ENCODE measurements around the gene PXMP2.
A peak's percentile ranks its signal among the peaks of the same experiment; 100 is the strongest.

PXMP2 gene

GRCh38 chr12:132687211-132688164, at the start of gene PXMP2, which contains the start of gene POLE:
Gene PXMP2, plus strand, starts transcription at chr12:132687587. Its CDS starts 84 bp downstream, at chr12:132687671.
Gene POLE, minus strand, starts transcription at chr12:132687342. Its CDS starts 27 bp downstream, at chr12:132687315.
- DNase-seq (ENCODE audit: low read depth in 2 of 2, low spot score in 1 of 2): peak; percentile 86 to 88

DNA sequence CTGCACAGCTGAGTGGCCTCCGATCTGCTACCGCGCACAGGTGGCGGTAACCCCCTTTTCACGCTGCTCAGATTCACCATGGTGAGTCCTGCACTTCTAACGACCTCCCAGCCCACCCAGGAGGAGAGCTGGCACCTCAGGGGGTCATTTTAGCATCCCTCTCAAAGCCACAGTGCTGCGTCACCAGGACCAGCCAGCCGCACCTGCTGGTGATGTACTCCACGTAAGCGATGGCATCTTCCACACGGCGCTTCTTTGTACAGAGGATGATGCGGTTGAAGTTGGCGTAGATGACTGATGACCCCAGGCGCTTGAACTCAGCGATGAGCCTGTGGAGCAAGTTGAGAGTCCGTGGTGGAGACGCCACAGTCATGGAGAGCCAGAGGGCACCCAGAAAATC, 49.6 kb upstream of the PXMP2 start:
- no peak for DNase-seq (ENCODE audit: low read depth in 2 of 2, low spot score in 1 of 2)

- no peak for DNase-seq (ENCODE audit: low read depth in 2 of 2, low spot score in 1 of 2)
Observed at GRCh38 chr12:132638541-132639408, 48.6 kb upstream of the PXMP2 start.

DNA sequence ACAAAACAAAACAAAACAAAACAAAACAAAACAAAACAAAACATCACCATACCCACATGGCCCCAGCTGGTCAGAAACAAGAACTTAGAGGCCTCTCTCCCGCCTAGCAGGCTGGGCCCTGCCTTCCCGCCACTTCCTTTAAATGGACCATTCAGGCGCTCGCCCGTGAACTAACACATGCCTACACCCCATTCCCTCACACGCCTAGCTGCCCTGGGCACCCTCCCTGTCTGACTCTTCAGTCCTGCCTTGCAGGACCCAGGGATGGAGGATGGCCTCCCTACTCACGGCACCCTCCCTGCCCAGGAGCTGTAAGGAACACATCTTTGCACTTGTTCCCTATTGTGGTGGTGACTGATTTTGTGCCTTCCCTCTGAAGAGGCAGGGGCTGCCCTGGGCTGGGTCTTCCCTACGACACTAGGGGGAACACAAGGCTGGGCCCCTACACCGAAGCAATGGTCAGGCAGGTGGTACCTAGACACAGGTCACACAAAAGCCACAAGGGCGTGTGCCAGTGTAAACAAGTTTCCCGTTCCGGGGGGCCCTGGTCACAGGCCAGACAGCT, 47.3 kb upstream of the PXMP2 start:
- no peak for DNase-seq (ENCODE audit: low read depth in 2 of 2, low spot score in 1 of 2)

GRCh38 chr12:132640936-132641335, 46.5 kb upstream of the PXMP2 start:
- no peak for DNase-seq (ENCODE audit: low read depth in 2 of 2, low spot score in 1 of 2)

- no peak for DNase-seq (ENCODE audit: low read depth in 2 of 2, low spot score in 1 of 2)
Observed at GRCh38 chr12:132641811-132642650, 45.4 kb upstream of the PXMP2 start.

DNA sequence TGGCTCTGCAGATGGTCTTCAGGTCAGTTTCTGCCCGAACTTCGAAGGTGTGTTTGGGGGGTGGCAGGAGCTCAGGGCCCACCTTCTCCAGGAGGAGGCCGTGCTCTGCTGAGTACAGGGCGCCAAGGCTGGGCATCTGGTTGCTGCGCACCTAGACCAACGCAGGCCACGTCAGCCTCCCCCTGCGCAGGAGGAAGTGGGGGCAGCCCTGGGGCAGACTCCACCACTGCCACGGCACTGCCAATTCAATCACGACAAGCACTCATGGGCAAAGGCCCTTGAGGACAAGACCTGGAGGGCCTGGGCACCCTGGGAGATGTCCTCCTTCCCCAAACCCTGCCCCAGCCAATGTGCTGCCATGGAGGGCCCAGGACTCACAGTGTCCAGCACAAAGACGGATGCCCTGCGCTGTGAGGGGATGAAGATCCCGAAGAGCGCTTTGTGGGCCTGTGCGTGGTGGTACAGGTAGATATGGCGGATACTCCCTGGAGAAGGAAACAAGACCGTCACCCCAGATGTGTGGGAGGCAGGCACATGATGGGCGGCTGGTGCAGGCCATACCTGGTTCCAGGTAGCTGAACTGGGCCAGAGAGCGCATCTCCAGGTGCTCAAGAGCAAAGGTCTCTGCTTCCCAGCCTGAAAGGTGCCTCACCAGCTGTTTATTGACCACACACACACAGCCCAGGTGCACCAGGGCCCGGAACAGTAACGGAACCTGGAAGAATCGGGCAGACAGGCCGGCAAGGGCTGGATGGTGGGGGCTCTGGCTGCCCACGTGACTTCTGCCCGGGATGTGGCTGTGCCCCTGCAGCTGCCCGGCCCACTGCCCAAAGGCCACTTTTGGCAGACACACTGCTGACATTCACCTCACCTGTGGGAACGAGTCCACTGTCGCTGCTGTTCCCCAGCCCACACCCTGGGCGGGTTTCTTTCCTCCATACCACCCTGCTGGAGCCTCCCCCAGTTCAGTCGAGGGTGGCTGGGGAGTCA, 44.2 kb upstream of the PXMP2 start:
- DNase-seq (ENCODE audit: low read depth in 2 of 2, low spot score in 1 of 2): no peak

DNA sequence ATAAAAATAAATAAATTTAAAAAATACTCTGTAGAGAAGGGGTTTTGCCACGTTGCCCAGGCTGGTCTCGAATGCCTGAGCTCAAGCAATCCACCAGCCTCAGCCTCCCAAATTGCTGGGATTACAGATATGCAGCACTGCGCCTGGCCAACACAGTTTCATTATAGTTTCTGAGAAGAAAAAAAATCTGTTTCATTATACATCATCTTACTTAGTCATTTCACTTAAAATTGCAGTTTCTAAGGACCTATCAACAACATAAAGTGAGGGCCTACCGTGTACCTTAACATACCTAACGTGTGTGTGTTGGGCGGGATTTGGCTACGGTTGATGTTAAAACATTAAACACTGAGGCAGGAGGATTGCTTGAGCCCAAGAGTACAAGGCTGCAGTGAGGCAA, 40.5 kb upstream of the PXMP2 start:
- DNase-seq (ENCODE audit: low read depth in 2 of 2, low spot score in 1 of 2): no peak

DNA sequence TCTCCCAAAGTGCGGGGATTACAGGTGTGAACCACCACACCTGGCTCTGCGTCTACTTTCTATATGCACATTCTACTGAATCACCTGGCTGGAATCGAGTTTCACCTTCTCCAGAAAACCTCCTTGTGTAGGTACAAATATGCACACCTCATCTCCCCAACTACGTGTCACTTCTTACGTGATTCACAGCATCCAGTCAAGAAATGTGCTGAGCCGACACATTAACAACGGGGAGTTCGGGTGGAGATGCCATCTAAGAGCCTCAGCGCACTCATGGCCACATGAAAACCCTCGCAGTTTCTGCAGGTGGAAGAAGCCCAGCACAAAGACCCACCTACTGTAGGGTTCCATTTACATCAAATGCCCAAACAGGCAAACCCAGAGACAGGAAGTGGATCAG, 39.5 kb upstream of the PXMP2 start:
- DNase-seq (ENCODE audit: low read depth in 2 of 2, low spot score in 1 of 2): no peak

- no peak for DNase-seq (ENCODE audit: low read depth in 2 of 2, low spot score in 1 of 2)
Observed at GRCh38 chr12:132648616-132649225, 38.7 kb upstream of the PXMP2 start.

GRCh38 chr12:132649226-132649945, 38.0 kb upstream of the PXMP2 start:
- no peak for DNase-seq (ENCODE audit: low read depth in 2 of 2, low spot score in 1 of 2)

- DNase-seq (ENCODE audit: low read depth in 2 of 2, low spot score in 1 of 2): no peak
Observed at GRCh38 chr12:132651444-132652100, 35.8 kb upstream of the PXMP2 start.

DNA sequence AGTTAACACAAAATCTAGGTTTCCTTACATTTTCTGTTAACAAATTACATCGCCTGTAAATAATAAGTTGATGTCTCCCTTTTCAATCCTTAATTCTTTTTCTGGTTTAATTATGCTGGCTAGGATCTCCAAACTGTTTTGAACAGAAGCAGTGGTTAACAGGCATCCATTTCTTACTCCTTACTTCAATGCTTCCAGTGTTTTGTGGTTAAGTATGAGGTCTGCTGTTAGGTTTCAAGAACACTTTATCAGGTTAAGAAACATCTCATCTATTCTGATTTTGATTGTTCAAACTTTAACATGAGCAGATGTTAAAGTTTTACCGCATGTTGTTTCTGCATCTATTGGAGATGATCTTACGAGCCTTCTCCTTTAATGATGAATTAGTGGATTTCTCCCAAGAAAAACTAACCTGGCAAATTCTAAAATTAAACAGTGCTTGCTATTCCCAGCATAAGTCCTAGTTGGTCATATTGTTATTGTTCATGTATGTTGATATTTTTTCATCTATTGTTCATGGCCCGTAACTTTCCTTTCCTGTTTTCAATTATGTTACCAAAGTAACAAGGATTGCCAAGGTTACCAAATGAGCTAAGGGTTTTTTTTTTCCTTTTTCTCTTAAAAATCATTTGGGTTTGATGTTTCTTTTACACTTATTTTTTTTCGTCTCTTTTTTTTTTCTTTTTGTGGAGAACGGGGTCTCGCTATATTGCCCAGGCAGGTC, 33.7 kb upstream of the PXMP2 start:
- no peak for DNase-seq (ENCODE audit: low read depth in 2 of 2, low spot score in 1 of 2)

- DNase-seq (ENCODE audit: low read depth in 2 of 2, low spot score in 1 of 2): no peak
Observed at GRCh38 chr12:132657004-132657727, 30.2 kb upstream of the PXMP2 start.

GRCh38 chr12:132658149-132658894, 29.1 kb upstream of the PXMP2 start:
- DNase-seq (ENCODE audit: low read depth in 2 of 2, low spot score in 1 of 2): no peak

- DNase-seq (ENCODE audit: low read depth in 2 of 2, low spot score in 1 of 2): no peak
Observed at GRCh38 chr12:132659146-132659545, 28.2 kb upstream of the PXMP2 start.

Data from stimulated activated CD8-positive, alpha-beta memory T cell treated with anti-CD3 and anti-CD28 coated beads, Interleukin-4, amount 100 ng/mL, for 1 hour (primary cell).